ACHN (cell line): ENCODE data around the gene DAND5.

Experiments used
- DNase-seq: peaks from one replicate; pipeline ENCODE4 v3.0.0-alpha.2; 2015
- in situ Hi-C: cut with HindIII; loops from 2 replicates; pipeline ENCODE4 v1.10.0; 2017; ENCODE audit warnings: low sequenced_read_pairs, low pct_ligation_motif_present, low pct_unique_long_range_greater_than_20kb

DAND5 gene

DNA sequence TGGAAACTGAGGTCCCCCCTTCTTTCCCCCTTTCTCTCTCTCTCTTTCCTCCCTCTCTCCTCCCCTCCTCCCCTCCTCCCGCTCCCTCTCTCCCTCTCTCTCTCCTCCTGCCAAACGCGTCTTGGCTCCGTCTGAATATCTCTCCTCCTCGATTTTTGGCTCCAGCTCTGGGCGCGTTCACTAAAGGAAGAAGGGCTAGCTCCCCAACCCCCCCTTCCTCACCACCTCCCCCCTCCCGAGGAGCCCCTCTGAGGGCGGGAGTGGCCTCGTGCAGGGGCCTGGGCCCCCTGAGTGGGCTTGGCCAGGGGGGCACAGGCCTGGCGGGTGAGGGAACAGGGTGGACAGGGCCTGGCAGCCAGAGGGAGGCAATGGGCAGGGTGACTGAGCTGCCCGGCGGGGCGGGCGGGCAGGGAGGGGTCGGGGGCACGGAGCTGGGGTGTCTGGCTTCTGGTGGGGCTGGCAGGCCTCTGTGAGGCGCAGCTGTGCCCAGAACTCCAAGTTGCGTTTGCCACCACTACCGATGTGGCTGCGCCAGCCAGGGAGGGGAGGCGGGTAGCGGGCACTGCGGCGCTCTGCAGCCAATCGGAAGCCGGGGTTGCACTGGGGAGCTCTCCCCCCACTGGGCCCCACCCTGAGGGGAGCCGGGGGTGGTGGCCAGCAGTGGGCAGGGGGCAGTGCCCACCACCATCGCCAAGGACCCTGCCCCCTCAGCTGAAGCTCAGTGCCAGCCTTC lies 33.0 kb downstream of the DAND5 start:
- in situ Hi-C loops: no loop called here
- no peak for DNase-seq

DNA sequence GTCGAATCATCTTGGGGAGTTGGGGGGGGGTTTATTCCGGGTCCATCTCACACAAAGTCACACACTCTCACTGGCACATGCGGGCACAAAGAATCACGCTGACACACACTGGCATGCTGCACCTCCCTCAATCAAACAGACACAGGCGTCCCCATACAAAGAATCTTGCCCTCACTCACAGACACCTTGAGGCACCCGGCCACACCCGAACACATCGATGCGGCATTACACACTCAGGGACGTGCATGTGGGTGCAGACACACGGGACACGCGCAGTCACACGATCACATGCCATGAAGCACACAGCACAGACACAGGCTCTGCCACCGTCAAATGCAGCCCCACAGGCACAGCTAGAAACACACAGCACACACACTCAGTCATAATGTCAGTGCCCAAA lies 33.7 kb downstream of the DAND5 start:
- in situ Hi-C loops: no loop called here
- no peak for DNase-seq

DNA sequence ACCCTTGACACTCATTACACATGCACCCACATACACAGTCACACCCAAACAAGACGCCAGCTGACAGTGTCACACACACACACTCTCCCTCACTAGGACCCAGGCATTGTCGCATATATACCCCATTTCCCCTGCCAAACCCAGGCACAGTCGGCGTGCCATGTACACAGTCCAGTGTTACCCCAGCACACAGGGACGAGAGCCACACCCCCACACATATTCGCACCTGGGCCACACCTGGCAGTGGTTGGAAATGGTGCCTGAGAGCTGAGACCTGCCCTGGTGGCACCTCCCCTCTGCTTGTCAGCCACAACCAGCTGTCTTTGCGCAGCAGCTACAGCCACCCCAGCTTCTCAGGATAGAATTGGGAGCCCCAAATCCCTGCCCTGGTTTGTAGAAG lies 34.9 kb downstream of the DAND5 start:
- in situ Hi-C loops: no loop called here
- no peak for DNase-seq

DNA sequence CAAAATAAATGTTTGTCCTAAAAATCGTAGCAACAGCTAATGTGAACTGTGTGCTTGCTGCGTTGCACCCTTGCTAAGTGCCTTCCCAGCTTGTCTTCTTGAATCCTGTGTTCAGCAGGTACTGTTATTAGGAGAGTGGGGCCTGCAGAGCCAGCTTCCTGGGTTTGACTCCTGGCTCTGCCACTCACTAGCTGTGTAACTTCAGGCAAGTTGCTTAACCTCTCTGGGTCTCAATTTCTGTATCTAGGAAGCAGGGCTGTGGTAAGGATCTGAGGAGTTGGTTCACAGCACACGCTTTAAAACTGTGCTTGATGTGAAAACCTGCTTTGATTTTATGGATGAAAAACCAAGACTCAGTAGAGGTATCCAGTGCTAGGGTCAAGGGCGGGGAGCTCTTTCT lies 35.9 kb downstream of the DAND5 start:
- no peak for DNase-seq
- in situ Hi-C loops: no loop called here

DNA sequence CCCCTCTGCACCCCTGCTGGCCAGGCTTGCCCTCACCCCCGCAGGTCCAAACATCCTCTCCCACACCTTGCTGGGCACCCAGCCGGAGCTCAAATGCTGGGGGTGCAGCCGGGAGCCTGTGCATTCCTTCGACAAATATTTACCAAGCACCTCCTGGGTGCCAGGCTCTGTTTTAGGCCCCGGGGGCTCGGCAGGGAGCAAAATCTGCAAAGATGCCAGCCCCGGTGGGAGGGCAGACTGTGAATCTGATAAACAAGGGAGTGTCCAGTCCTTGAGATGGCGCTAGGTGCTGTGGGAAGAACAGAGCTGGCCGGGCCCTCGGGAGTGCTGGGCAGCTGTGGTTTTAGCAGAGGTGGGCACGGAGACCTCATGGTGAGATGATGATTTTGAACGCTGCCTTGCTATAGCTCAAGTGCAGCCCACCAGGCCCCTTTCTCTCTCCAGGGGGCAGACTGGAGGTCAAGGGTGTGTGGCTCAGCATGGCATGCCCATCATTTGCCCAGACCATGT lies 36.5 kb downstream of the DAND5 start:
- no peak for DNase-seq

DNA sequence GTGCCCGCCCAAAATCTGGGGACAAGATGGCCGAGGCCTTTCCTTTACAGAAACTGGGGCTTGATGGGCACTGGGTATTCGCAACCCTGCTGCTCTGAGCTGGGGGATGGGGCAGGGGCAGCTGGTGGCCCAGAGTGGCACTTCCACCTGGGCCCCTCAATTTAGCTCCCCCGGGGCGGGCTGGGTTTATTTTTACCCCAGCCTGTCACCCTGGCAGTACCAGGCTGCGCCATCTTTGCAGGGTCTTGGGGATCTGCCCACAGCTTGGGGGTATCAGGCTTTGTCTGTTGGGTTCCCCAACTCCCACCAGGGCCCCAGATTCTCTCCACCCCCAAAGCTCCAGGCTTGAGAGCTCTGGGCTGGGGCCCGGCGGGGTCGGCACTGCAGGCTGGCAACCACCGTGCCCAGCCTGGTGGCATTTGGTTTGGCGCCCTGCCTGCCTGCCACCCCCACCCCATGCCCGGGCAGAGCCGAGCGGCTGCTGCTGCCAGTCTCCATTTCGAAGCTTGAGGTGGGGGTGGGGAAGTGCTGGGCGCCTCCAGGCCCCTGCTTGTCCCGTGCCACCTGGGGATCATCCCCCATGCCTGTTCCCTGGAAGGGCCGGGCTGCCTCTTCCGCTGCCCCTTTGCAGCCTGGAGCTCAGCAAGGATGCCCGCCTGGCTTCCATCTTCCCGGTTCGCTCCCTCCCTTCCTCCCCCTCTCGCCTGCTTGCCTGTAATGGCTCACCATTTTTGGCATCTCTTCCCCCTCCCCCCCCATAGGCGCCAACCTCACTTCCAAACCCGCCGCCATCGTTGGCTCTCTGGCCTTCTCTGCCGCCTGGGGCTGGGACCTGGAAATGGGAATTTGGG lies 37.3 kb downstream of the DAND5 start:
- in situ Hi-C loops: no loop called here
- DNase-seq: no peak

More for the DNA sequence above, 36.5 kb downstream of the DAND5 start:
- in situ Hi-C loops: no loop called here

DNA sequence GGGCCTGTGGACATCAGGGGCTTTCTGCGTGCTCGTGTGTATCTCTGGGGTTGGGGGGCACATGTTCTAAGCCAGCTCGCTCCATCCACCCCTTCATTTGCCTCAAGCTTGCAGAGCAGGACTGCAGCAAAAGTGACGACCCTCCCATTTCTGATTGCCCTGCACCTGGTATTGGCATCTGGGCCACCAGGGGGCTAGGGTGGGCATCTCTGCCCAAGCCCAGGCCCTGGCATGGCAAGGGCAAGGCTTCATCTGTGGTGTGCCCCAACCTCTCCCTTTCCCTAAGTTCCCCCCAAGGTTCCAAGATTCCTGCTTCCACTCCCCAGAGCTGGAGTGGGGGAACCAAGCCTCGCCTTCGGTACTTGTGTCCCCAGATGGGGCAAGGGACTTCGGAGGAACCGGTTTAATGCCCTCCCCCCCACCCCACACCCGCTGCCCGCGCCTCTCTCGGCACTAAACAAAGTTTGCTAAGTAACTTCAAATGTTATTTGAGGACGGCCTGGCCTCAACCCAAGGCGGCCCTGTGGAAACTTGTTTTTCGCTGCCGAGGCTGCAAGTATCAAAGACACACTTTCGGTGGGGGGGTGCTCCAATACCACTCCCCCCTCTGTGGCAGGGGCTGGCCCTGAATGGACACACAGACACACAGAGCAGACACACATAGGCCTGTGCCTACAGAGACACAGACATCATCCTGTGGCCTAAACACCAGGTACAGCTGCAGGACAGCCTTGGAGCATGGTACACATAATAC lies 38.1 kb downstream of the DAND5 start:
- in situ Hi-C loops: no loop called here
- no peak for DNase-seq

DNA sequence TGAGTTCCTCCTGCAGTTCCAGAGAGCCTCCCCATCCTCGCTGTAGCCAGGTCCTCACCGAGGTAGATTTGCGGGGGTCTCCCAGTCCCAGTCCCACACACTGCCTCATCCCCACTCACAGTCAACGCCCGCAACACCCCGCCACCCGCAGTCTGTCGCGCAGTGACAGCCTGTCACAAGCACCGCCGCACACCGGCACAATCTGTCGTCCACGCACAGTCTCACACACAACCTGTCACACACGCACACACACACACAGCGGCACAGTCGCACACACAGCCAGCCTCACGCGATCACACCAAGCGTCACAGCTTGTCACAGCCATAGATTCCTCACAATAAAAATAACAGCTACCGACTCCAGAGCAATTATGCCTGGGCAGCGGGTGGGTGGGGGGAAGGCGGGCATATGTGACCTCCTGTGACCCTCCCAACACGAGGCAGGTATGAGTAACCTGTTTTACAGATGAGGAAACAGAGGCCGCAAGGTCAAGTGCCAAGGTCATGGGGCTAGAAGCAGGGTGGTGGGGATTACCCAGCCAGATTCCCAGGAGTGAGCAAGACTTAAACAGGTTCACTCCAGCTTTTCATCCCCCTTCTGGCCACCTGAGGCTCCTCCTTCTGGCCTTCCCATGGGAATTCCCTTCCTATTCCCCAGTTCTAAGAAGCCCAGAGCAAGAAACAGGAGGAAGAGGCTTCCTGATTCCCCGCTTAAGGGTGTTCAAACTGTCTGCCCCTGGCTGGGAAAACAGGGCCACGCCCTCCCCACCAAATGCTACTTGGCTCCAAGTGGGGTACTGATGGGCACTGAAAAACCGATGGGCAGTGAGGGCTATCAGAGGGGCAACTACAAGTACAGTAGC lies 39.8 kb downstream of the DAND5 start:
- in situ Hi-C loops: no loop called here
- no peak for DNase-seq

DNA sequence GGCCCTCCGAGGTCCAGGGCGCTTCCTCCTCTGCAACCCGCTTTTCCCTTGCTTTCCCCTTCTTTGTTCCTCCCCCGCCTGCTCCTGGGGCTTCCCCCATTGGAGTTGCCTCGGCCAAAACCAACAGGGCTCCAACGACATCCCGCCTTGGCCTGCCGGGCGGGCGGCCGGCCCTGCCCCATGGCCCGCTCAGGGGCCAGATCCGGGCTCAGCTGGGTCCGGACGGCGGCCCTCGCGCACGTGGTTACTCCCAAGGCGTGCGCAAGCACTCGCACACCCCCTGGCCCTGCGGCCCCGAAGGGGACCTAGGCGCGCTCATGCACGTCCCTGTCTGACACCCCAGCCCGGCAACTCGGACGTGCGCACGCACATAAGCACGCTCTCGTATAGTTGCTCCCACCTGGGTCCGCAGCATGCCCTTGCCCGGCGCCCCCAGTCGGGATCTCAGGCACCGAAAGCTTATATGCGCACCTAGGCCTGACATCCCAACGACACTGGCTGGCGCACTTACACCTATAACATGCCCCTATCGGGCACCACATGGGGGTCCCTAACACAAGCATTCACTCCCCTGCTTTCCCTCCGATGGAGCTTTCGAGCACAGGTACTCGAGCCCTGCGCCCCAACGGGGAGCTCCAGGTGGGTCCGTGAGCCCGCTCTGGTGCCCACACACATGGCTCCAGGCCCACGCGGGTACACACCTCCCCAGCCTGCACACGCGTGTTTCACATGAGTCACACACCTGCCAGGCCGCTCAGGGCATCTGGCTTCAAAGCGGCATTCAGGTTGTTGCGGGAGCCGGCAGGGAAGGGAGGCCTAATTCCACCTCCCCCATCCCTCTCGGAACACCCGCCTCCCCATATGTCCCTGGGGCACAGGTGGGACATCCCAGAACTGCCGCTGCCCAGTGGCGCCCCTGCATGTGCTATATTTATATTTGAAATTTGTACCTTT lies 40.9 kb downstream of the DAND5 start:
- in situ Hi-C loops: no loop called here
- no peak for DNase-seq

DNA sequence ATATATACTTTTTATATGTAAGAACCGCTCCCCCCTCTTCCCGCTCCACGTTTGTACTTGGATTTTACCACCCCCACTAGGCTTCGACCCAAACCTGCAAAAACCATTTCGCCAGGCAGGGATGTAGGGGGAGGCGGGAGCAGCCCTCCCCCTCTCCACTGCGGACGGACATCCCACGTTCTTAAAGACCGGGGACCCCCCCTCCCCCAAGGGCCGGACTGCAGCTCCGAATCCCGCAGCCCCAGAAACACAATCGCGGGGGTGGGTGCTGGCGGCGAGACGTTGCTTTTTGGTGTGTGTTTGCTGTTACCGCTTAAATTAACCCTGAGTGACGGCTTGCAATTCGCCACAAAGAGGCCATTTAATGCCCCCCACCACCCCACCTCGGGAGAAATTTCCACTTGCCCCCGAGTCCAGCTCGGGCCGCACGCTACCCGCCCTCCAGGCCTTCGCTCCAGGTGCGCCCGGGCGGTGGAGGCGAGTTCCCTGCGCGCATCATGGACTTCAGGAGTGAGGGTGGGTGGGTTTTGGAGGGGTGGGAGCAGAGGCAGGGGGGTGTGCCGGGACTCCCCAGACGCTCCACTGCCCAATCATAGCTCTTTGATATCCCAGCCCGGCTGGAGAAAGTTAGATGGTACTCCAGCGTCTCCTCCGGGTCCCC lies 41.7 kb downstream of the DAND5 start:
- DNase-seq: no peak
- in situ Hi-C loops: no loop called here

DNA sequence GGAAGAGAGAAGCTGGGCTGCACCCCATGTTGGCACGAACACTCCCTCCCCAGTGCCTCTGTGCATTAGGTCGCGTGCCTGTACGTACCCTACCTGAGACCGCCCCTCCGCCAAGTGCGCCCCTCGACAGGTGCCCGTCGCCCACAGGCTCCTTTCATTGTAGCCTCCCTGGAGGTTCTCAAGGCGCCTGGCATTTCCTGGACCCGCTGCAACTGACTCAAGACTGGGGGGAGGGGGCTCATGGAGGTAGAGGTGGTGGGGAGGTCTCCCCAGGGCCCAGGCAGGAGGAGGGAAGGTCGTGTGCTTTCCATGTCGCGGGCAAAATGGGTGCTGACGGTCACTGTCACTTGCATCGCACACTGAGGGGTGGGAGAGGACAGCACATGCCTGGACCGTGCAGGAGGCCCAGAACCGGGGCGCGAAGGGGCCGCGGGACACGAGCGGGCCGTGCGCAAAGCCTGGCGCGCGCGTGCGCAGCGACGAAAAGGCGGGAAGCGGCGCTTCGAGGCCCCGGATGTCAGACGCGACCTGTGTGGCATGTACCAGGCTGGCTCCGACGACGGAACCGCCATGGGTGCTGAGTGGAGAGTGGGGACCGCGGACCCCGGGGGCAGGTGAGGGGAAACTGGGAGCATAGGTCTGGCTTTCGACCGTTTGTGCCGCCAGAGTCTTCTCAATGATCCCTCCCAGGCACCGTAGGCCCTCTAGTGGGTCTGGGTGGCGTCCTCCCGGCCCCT lies 42.4 kb downstream of the DAND5 start:
- in situ Hi-C loops: no loop called here
- no peak for DNase-seq

DNA sequence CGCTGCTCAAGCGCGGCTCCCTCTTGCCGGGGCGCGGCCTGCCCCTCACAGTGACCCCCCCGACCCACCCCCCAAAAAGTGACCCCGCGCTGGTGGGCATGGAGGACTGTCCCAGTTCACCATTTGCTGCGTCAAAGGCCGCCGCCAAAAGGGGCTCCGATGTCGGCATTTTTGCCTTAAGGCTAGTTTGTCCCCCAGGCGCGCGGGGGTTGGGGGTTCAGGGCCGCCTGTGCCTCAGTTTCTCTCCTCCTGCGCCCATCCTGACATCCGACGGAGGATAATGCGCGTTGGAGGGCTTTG lies 43.0 kb downstream of the DAND5 start:
- in situ Hi-C loops: no loop called here
- no peak for DNase-seq

DNA sequence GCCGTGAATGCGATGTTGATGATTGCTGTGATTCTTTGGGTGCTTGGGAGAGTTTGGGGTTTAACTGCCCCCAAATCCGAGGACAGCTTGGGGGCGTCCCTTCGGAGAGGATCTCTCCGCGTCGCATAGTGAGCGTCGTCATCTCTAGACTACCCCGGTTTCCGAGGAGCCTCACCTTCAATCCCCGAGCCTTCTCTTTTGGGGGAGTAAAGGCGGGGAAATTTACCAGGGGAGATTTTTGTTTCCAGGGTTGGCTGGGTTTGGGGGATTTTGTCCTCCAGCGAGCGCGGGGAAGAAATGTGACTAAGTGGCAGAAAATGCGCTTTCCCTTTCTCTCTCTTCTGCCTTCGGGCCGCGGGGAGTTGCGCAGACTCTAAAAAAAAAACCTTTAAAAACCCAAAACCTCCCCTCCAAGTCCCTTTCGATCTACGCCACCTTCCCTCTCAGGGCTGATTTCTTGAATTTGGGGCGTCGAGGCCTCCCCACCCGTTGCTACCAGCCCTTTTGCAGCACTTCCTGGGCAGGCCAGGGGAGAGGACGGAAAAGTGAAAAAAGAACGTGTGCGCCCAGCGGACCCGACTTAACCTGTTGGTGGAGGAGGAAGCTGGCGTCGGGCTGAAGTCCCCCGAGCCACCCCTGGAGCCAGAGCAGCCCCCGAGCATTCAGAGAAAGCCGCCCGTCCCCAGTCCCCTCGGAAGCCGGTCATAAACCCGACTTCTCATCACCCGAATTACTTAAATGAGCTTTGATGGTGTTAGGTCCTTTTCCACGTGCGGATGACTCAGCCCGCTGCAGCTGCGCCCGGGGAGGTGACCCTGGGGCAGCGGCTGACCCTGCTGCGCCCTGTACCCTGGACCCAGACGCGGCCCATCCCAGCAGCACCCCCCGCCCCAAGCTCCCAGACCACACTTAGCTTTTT lies 43.6 kb downstream of the DAND5 start:
- in situ Hi-C loops: no loop called here
- DNase-seq: peak; percentile 64

DNA sequence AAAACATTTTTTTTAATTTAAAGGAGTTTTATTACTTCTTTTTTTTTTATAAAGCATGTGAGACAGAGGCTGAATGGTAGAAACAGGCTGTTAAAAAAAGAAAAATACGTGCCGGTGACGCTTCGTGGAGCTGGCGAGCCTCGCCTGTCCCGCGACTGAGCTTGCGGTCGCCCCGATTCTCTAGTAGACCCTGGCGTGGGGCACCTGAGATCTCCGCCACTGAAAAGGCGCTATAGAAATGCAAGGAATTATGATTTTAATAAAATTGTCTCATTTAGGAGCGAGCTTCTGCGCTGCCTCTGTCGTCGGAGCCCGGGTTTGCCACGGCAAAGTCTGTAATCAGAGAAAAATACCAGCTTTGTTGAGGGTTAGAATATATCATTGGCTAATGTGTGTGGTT lies 44.3 kb downstream of the DAND5 start:
- no peak for DNase-seq
- in situ Hi-C loops: no loop called here

DNA sequence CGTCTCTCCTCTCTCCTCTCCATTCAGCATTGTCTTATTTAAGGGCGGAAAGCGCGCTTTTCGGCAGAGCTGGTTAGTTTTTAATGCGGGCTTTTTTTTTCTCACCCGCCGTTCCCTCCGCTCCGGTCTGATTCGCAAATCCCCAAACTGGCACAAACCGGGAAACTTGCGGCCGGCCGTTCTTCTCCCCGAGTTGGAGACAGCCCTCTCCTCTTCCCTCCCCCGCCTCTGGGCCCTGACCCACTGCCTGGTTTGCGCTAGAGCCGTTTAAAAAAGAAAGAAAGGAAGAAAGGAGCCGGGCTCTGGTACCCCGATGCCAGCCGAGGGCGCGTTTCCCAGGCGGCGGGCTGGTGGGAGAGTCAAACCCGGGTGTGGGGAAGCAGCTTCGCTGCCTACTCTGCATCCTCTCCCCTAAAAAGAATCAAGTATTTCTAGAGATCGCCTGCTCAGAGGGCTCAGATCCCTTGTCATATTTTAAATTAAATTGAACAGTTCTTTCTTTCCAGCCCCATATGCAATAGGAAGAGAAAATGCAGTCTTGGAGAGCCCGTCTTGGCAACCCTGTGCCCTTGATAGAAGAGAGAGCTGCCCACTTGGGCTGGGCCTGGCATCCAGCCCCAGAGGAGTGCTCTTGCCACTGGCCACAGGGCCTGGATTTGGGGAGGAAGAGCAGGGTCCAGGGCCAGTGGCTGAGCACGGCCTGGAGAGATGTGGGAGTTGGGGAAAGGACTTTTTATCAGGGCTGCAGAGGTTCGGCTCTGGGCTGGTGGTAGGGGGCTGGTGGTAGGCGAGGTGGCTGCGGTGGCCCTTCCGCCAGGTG lies 44.9 kb downstream of the DAND5 start:
- in situ Hi-C loops: no loop called here
- DNase-seq: no peak
